GM21526 (cell line): Measurements from ENCODE around the gene CDCA7.
"Not testable (repeated sequence)": the region's sequence is repeated elsewhere in the genome, so short reads cannot be mapped to it uniquely, and the experiment has no call there.

Experiments used
- ATAC-seq: cut with Tn5 transposase; IDR thresholded peaks from one replicate; pipeline ENCODE4 v1.9.1; 2021; ENCODE audit warnings: moderate library complexity; ENCODE audit not compliant: unreplicated experiment, low FRiP score

CDCA7 gene

DNA sequence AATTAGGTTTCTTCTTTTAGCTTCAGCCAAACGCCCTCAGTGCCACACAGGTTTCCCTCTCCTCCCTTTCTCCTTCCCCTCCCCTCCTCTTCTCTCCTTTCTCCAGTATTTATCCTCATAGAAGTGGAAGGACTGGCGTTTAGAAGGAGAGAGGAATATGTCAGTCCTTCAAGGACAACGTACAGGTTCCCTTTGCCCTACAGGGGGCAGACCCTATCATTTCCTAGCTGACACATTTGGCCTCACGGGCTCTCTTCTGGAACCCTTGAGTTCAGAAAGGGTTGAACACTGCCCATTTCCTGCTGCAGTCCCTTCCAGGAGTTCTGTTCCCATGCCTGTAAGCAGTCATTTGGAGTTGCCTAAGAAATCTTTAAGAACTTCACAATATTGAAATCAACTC is 46.1 kb downstream of the CDCA7 start:
- no peak for ATAC-seq

GRCh38 chr2:173401716-173402326 is 47.1 kb downstream of the CDCA7 start:
- ATAC-seq: no peak

- ATAC-seq: peak; percentile 63
Observed at GRCh38 chr2:173402405-173402974, 47.8 kb downstream of the CDCA7 start.

- ATAC-seq: no peak
Observed at GRCh38 chr2:173404841-173405750, 50.4 kb downstream of the CDCA7 start.

GRCh38 chr2:173407176-173407575 is 52.5 kb downstream of the CDCA7 start:
- no peak for ATAC-seq

DNA sequence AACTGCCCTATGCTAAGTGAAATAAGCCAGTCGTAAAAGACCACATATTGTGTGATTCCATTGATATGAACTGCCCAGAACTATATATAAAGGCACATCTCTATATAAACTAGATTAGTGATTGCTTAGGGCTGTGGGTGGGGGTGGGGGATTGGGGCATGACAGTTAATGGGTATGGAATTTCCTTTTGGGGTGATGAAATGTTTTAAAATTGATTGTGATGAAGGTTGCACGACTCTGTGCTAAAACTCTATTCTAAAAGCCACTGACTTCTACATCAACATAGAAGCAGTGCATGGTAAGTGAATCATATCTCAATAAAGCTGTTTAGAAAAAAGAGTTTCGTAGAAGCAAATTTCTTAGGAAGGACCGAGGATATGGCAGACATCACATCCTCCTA is 53.0 kb downstream of the CDCA7 start:
- ATAC-seq: no peak

GRCh38 chr2:173410579-173410978 is 55.9 kb downstream of the CDCA7 start:
- no peak for ATAC-seq

GRCh38 chr2:173412628-173413027 is 58.0 kb downstream of the CDCA7 start:
- no peak for ATAC-seq

DNA sequence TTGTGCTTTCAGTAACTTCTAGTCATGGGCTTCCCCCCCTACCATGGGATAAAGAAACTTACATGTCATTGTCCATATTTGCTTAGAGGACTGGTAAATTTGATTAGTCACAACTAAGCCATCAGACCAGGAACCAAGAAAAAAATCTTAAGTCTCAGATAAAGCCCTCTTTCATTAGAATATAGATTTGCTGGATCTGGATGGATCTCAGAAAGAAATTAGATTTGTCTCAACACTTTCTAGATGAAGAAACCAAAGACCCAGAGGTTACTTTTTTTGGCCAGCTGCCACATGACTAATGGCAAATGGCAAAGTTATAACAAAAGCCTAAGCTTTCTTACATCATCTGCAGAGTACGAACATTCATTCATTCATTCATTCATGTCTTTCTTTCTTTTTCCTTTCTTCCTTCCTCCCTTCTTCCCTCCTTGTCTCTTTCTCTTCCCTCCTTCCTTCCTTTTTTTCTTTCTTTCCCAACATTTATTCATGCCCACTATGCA is 60.2 kb downstream of the CDCA7 start:
- no peak for ATAC-seq

- no peak for ATAC-seq
Observed at GRCh38 chr2:173415431-173416381, 61.0 kb downstream of the CDCA7 start.

- not testable (repeated sequence) for ATAC-seq
Observed at GRCh38 chr2:173416415-173417152, 61.9 kb downstream of the CDCA7 start.

GRCh38 chr2:173417341-173417740 is 62.7 kb downstream of the CDCA7 start:
- no peak for ATAC-seq

DNA sequence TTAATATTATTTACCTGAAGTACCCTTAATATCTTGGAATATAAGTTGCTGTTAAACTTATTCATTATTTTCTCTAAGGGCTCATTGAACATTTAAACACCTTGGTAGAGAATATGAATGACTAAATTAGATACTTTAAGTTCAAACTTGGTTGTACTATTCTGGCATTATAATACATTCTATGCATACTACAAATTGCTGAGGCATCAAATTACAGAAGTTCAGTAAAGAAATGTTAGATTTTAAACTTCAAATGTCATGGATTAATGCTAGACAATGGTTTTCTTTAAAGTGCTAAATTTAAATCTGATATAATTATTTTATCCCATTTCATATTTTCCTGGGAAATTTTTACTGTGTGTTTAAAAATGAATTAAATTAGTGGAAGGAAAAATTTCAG is 63.1 kb downstream of the CDCA7 start:
- no peak for ATAC-seq
